ENCODE data around the gene TAOK2. TPM values are rescaled to one million over a fixed set of nuclear protein-coding genes. Genes with fewer than 3 reads are reported as not detected.
"Not testable (repeated sequence)": the region's sequence is repeated elsewhere in the genome, so short reads cannot be mapped to it uniquely, and the experiment has no call there.

The TAOK2 gene
- total RNA-seq, 1 donor from 2014 or later, result 130 TPM

GRCh38 chr16:30017277-30017656, 43.6 kb downstream of the TAOK2 start:
- DNase-seq (ENCODE audit: extremely low read depth, low read depth, low spot score), result no peak

- not testable (repeated sequence) for DNase-seq (ENCODE audit: extremely low read depth, low read depth, low spot score)
Measured at GRCh38 chr16:30017937-30018336, 44.3 kb downstream of the TAOK2 start.

DNA sequence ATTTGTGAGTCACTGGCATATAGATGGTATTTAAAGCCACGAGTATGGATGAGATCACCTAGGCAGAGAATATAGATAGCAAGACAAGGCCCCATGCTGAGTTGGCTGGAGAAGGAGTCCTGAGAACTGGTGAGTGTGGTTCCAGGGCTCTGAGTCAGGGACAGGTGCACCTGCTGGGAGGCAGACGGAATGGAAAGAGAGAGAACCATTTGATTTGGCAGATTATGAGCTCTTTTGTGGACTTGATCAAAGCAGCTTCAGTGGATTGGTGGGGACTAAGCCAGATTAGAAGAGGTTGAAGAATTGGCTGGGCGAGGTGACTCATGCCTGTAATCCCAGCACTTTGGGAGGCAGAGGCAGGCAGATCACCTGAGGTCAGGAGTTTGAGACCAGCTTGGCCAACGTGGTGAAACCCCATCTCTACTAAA, 45.1 kb downstream of the TAOK2 start:
- DNase-seq (ENCODE audit: extremely low read depth, low read depth, low spot score), result no peak

DNA sequence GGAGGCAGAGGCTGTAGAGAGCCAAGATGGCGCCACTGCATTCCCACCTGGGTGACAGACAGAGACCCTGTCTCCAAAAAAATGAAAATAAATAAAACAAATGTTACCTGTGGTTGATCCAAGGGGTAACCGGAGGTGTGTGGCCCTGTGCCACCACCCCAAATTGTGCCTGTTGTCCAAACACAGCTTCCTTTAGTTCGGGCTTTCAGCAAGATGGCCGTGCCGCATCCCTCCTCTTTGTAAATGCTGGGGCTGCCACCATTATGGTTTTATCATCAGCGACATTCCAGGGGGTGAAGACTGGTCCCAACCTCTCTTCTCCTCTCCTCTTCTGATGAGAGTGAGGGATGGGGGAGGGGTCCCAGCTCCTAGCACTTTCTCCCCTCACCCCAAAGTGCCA, 49.2 kb downstream of the TAOK2 start, which contains the start of gene C16orf92:
Gene C16orf92 (plus strand): TSS at position 312 of the 400 bp plus-strand sequence. CDS start 143 bp downstream, outside the sequence.
- no peak for DNase-seq (ENCODE audit: extremely low read depth, low read depth, low spot score)

DNA sequence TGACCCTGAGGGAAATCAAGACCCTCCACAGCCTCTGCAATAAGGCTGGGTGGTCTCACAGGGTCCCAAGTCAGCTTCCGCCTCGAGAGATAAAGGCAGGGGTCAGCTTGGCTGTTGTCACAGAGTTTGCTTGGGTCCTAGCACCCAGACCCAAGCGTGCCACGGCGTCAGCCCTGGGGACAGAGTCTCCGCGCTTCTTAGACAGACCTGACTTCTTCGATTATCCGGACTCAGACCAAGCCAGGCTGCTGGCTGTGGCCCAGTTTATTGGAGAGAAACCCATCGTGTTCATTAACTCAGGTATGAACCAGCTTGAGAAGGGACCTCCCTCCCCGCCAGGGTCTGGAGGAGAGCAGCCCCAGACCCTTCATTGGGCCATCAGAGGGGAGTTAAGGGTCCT, 49.9 kb downstream of the TAOK2 start:
- DNase-seq (ENCODE audit: extremely low read depth, low read depth, low spot score), result no peak

- DNase-seq (ENCODE audit: extremely low read depth, low read depth, low spot score), result no peak
Measured at GRCh38 chr16:30024451-30024850, 50.8 kb downstream of the TAOK2 start.

GRCh38 chr16:30025156-30025555, 51.5 kb downstream of the TAOK2 start:
- no peak for DNase-seq (ENCODE audit: extremely low read depth, low read depth, low spot score)

GRCh38 chr16:30025574-30025973, 51.9 kb downstream of the TAOK2 start:
- no peak for DNase-seq (ENCODE audit: extremely low read depth, low read depth, low spot score)

DNA sequence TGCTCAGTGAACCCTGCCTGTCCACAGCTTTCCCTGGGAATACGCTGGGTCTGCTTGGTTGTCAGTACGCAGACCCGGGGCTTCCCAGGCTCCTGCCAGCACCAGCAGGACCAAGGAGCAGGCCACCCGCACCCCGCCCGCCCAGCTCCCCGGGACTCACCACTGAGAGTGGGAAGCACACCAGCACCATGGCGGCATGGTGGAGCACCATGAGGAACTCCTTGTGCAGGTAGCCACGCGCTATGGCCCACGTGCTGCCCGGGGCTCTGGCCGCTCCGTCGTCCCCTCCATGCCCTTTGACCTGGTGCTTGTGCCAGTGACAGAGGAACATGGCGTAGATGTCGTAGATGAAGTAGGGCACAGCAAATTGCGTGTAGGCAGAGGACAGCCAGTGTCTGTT, 52.8 kb downstream of the TAOK2 start:
- no peak for DNase-seq (ENCODE audit: extremely low read depth, low read depth, low spot score)

DNA sequence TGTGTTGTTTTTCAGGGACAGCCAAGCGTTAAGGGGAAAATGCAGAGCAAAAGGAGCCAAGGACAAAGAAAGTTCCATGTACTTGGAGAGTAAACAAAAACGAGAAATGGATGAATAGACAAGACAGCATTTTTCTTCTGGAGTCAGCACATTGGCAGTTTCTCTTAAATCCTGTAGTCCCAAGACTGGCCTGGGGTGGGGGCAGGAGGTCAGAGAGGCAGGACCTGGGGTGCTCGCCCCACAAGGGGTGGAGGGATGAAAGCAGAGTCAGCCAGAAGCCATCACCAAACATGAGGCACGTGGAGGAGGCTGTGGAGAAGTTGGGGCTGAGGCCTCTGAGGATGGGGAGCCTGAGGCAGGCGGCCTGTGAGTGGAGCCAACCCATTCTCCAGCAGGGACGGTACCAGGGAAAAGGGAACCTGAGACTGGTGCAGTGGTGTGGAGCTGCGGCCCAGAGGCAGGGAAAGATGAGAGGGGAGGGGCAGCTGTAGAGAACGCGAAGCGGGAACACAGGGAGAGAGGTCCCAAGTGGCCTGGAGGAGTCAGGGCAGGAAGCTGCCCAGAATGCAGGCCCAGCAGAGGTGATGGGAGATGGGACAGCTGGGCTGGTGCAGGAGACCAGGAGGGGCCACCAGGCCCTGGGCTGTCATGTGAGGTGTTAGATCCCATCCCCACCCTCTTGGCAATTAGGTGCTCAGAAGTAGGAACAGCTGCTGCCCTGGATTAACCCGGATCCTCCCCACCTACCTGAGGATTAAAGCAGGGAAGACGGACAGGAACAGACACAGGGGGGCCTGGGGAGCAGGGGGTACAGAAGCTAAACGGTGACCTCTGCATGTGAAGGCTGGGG, 54.1 kb downstream of the TAOK2 start:
- no peak for DNase-seq (ENCODE audit: extremely low read depth, low read depth, low spot score)

DNA sequence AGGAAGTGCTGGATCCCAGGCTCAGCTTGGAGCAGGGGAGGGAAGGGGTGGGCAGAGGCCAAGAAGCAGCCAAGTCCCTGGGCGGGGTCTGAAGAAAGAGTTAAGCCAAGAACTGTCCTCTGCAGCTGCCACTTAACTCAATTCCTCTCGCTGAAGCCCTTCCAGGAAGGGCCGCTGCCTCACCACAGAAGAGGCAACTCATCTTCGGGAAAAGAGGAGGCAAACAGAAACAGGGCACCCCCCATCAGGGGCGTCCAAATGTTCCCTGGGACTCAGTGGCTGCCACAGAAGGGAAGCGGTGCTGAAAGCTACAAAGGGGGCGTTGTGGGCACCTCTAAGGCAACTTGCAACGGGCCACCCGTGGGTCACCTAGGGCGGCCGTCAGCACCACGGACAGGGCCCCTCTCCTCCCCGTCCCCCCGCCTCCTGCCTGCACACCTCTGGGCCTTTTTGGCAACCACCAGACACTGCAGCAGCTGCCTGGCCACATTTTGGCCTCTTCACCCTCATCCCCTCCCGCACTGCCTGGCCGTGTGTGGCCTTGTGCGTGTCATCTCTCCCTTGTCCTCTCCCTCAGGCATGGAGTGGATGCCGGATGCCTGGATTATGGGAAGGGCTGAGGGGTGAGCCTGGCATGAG, 54.9 kb downstream of the TAOK2 start:
- DNase-seq (ENCODE audit: extremely low read depth, low read depth, low spot score), result no peak

DNA sequence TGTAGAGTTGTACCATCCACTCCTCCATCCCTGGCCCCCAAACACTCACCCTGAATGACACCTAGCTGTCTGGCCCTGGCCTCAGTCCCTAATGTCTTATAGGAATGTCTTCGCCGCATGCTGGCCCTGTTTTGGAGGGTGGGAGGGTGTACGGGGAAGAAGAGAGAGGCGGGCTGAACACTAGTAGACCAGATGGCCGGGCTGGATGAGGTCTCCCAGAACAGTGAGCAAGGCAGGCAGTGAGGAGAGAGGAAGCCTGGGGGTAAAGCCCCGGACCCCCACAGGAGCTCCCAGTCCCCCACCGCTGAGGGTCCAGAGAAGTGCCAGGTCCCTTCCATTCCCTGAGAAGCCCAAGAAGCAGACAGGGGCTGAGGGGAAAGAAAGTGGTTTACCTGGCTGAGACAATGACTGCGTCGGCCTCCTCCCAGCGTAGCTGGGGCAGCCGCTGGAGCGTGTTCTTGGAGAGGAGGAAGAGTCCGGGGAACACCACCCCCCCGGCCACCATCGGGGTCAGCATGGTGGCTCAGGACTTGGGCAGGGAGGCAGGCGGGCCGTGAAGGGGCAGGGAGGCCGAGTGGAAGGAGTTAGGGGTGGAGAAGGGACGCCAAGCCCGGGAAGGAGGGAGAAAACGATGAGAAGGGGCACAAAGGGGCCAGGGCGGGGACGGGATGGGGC, 56.5 kb downstream of the TAOK2 start:
- DNase-seq (ENCODE audit: extremely low read depth, low read depth, low spot score), result no peak

DNA sequence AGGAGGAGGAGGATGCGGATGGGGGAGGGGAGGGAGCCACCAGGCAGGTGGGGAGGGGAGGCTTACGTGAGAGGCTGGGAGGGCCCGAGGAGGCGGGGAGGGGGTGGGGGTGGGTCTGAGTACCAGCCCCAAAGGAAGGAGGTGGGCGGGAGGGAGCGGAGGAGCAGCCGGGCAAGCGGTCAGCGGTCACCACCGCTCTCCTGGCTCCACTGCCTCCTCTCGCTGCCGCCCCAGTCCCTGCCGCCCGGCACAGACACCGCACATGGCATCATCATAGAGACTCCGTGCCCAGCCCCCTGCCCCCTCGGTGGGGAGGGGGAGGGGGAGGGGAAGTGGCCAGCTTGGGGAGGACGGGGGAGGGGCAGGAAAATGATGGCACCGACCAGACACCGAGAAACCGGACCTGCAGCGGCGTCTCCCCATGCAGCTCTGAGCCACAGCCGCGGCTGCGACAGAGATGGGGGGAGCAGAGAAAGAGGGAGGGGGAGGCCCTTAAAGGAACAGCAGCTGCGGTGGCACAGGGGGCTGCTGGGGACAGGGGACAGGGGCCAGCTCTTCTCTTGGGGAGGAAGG, 57.3 kb downstream of the TAOK2 start, which contains the start of gene TLCD3B:
Gene TLCD3B (minus strand): TSS at position 431 of the 573 bp plus-strand sequence. CDS start 744 bp downstream, outside the sequence.
- DNase-seq (ENCODE audit: extremely low read depth, low read depth, low spot score), result no peak

DNA sequence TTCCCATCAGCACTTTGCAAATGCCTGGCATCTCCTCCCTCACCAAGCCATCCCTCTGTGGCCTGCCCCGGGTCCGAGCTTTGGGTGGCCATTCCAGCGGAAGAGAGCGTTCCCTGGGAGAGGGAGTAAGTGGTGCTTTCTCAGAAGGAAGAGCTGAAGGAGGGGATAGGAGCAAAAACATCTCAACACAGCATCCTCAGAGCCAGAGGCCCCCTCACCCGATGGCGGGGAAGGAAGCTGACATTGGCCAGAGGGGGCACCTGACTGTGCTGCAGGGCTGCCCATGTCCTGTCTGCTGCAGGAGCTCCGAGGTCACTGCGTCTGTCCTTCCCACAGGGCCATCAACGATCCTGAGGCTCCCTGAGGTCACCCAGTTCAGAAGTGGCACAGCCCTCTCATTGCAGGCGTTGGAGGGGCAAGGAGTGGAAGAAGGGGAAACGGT, 57.8 kb downstream of the TAOK2 start:
- no peak for DNase-seq (ENCODE audit: extremely low read depth, low read depth, low spot score)

DNA sequence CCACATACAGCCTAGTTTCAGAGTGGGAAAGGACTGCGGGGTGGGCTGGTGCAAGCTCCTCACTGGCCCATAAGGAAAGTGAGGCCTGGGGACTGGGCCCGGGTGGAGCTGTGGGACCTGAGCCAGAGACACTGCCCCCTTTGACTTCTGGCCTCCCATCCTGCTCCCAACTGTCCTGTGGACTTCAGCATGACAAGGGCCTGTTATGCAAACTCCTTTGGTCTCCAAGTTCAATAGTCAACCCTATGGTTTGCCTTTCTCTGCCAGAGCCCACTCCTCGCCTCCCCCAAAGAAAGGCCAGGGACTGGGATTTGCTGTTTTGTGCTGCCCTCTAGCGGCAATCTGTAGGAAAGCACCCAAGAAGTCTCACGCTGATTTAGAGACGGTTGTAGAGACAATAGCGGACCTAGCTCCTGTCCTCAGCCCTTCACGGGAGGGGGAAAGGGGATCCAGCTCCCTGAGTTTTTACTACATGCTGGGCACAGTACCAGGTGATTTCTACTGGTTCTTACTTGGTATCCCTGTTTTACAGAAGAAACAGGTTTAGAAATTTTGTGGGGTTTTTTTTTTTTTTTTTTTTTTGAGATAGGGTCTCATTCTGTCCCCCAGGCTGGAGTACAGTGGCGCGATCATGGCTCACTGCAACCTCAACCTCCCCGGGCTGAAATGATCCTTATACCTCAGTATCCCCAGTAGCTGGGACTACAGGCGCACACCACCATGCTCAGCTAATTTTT, 58.6 kb downstream of the TAOK2 start:
- DNase-seq (ENCODE audit: extremely low read depth, low read depth, low spot score), result no peak

DNA sequence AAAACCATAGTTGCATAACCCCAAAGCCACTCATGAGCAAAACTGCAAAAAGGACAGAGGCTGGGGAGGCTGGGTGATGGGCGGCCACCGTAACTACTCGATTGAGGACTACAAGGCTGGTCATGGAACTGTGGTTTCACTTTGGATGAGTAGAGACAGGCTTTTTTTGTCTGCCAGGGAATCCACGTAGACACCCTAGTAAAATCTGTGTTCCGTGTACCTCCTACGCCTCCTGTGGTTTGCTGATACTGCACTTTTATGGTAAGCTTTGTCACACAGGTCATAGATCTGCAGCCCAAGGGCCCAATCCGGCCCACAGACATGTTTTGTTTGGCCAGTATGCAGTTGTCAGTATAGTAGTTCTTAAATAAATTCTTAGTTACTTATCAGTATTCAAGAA, 59.6 kb downstream of the TAOK2 start:
- no peak for DNase-seq (ENCODE audit: extremely low read depth, low read depth, low spot score)

DNA sequence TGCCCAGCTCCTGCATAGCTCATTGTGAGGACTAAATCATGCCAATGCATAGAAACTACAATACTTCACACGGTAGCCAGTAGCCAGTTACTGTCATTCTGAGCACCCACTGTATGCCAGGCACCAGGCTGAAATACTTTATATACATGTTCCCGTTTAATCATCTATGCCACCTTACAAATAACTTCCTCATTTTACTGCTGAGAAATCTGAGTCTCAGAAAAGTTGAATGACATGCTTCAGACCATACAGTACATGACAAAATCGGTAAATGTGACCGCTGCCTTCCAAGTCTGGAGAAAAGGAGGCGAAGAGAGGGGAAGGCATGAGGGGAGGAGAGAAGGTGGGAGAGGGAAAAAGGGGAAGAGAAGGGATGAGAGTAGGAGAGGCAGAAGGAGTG, 66.6 kb downstream of the TAOK2 start:
- DNase-seq (ENCODE audit: extremely low read depth, low read depth, low spot score), result no peak

- not testable (repeated sequence) for DNase-seq (ENCODE audit: extremely low read depth, low read depth, low spot score)
Measured at GRCh38 chr16:30040690-30041089, 67.0 kb downstream of the TAOK2 start.

GRCh38 chr16:30041841-30042240, 68.2 kb downstream of the TAOK2 start:
- DNase-seq (ENCODE audit: extremely low read depth, low read depth, low spot score), result no peak
